HCT116 (cell line): Measurements from ENCODE around the gene AP1M1. TPM values are rescaled to one million over a fixed set of nuclear protein-coding genes. Genes with fewer than 3 reads are reported as not detected.

ENCODE experiments used
- ATAC-seq: fragments of 200-7000 bp; cut with Tn5 transposase; 2 replicates; pipeline ENCODE4 v1.9.1; 2020; ENCODE audit warnings: mild to moderate bottlenecking, moderate library complexity
- BruUV-seq: library from RNA; stranded (reverse); fragments of 400-500 nt; replicated peaks from 2 replicates; lab custom pipeline; 2021; lab: Mats Ljungman, UMichigan
- CTCF ChIA-PET: fragments of 300-600 bp; sonication (Branson Sonifier 250); formaldehyde crosslinking; loops from one replicate; lab custom pipeline; 2021; ENCODE audit warnings: antibody characterized with exemption; lab: Charles Lee
- POLR2A ChIA-PET: fragments of 300-600, 350-600 bp; sonication (Branson Sonifier 250); formaldehyde crosslinking; loops from one replicate; lab custom pipeline; 2021; ENCODE audit warnings: antibody characterized with exemption; lab: Charles Lee
- RAD21 ChIA-PET, 2 experiments: fragments of 300-600 bp; sonication (Branson Sonifier 250); formaldehyde crosslinking; loops; one replicate each; lab custom pipeline; 2023; ENCODE audit warnings: low total read pairs in 2 of 2; ENCODE audit not compliant: uncharacterized antibody in 2 of 2, unreplicated experiment in 2 of 2, low non-redundant PET in 1 of 2; lab: Charles Lee
- DNase-seq: peaks from one replicate; pipeline ENCODE4 v3.0.0-alpha.2; 2010; ENCODE audit warnings: low read depth, low spot score
- H2AFZ ChIP-seq: fragments of 200-600 bp; shearing (Covaris generic), sonication (generic); 2 replicates; pipeline ENCODE4 v1.6.1; 2017; ENCODE audit warnings: low read depth, mixed run types, mixed read lengths, antibody characterized with exemption, low read length; ENCODE audit not compliant: poor library complexity, severe bottlenecking
- H3K27ac ChIP-seq: 2 replicates; pipeline ENCODE4 v1.5.1; 2012; ENCODE audit warnings: low read depth, low read length
- H3K27me3 ChIP-seq: fragments of 200-600 bp; sonication (generic); 2 replicates; pipeline ENCODE4 v1.6.1; 2016; ENCODE audit warnings: mixed run types, low read length, mixed read lengths; ENCODE audit not compliant: insufficient read depth
- H3K36me3 ChIP-seq, 2 experiments: fragments of 200-500 bp in 1 of 2; fragments of 200-600 bp in 1 of 2; sonication (Bioruptor generic) in 1 of 2; sonication (generic) in 1 of 2; 2 replicates each; pipeline versions ENCODE4 v1.5.1 to v1.6.1; 2014 to 2016; ENCODE audit warnings: low read length in 2 of 2, inconsistent platforms in 1 of 2, mixed read lengths in 1 of 2, mixed run types in 1 of 2; ENCODE audit not compliant: insufficient read depth in 2 of 2, control insufficient read depth in 1 of 2
- H3K4me1 ChIP-seq, 2 experiments: fragments of 200-600 bp in 1 of 2; sonication (generic) in 1 of 2; 2 replicates each; pipeline versions ENCODE4 v1.5.1 to v1.6.1; 2012 to 2017; ENCODE audit warnings: low read length in 2 of 2, inconsistent platforms in 1 of 2, mild to moderate bottlenecking in 1 of 2, mixed read lengths in 1 of 2, mixed run types in 1 of 2, moderate library complexity in 1 of 2; ENCODE audit not compliant: insufficient read depth in 2 of 2, control insufficient read depth in 1 of 2
- H3K4me2 ChIP-seq: fragments of 200-600 bp; sonication (generic); 2 replicates; pipeline ENCODE4 v1.6.1; 2017; ENCODE audit warnings: mixed run types, low read length, mixed read lengths
- H3K4me3 ChIP-seq, 2 experiments: fragments of 200-600 bp in 1 of 2; sonication (generic) in 1 of 2; replicated peaks in 1 of 2; 2 replicates each; pipeline ENCODE4 v1.5.1; 2011 to 2016; ENCODE audit warnings: low read length in 2 of 2, control low read depth in 1 of 2, low read depth in 1 of 2, mild to moderate bottlenecking in 1 of 2, mixed read lengths in 1 of 2, mixed run types in 1 of 2
- H3K79me2 ChIP-seq: fragments of 200-600 bp; sonication (generic); 2 replicates; pipeline ENCODE4 v1.6.1; 2017; ENCODE audit warnings: mild to moderate bottlenecking, mixed run types, low read length, moderate library complexity, mixed read lengths; ENCODE audit not compliant: insufficient read depth
- H3K9ac ChIP-seq: fragments of 200-600 bp; sonication (generic); 2 replicates; pipeline ENCODE4 v1.6.1; 2016; ENCODE audit warnings: low read length, mixed read lengths
- H3K9me2 ChIP-seq: fragments of 200-600 bp; sonication (generic), shearing (Covaris generic); 2 replicates; pipeline ENCODE4 v1.6.1; 2017; ENCODE audit warnings: mixed run types, mild to moderate bottlenecking, moderate library complexity; ENCODE audit not compliant: insufficient read depth
- H3K9me3 ChIP-seq, 2 experiments: fragments of 200-500 bp in 1 of 2; fragments of 200-600 bp in 1 of 2; sonication (Bioruptor generic) in 1 of 2; sonication (generic) in 1 of 2; 2 replicates each; pipeline ENCODE4 v1.6.1; 2014 to 2017; ENCODE audit warnings: low read length in 2 of 2, mixed read lengths in 2 of 2, inconsistent platforms in 1 of 2, low read depth in 1 of 2, mild to moderate bottlenecking in 1 of 2, mixed run types in 1 of 2, moderate library complexity in 1 of 2; ENCODE audit not compliant: control insufficient read depth in 1 of 2, insufficient read depth in 1 of 2
- H4K20me1 ChIP-seq: fragments of 200-600 bp; sonication (generic), shearing (Covaris generic); 2 replicates; pipeline ENCODE4 v1.6.1; 2017; ENCODE audit warnings: mixed run types, mild to moderate bottlenecking, moderate library complexity; ENCODE audit not compliant: insufficient read depth
- CTCF ChIP-seq, 3 experiments: fragments of 200-600 bp in 1 of 3; sonication (generic) in 1 of 3; IDR thresholded peaks in 2 of 3; conservative IDR thresholded peaks in 1 of 3; 2 replicates each; pipeline ENCODE4 v1.5.1; 2012 to 2017; ENCODE audit warnings: low read depth in 2 of 3, low read length in 2 of 3, antibody characterized with exemption in 1 of 3, borderline replicate concordance in 1 of 3, control low read depth in 1 of 3, mild to moderate bottlenecking in 1 of 3, mixed read lengths in 1 of 3, mixed run types in 1 of 3, moderate library complexity in 1 of 3; ENCODE audit not compliant: insufficient read depth in 1 of 3
- EGR1 ChIP-seq: IDR thresholded peaks from 2 replicates; pipeline ENCODE4 v1.6.1; 2012; ENCODE audit warnings: low read depth
- ELF1 ChIP-seq: IDR thresholded peaks from 2 replicates; pipeline ENCODE4 v1.6.1; 2012; ENCODE audit warnings: low read depth, borderline replicate concordance
- EZH2 ChIP-seq: fragments of 200-600 bp; sonication (generic); IDR thresholded peaks from 2 replicates; pipeline ENCODE4 v1.6.1; 2017; ENCODE audit warnings: antibody characterized with exemption, mixed run types
- EZH2phosphoT487 ChIP-seq: fragments of 200-600 bp; IDR thresholded peaks from 2 replicates; pipeline ENCODE4 v1.6.1; 2018; ENCODE audit warnings: antibody characterized with exemption, borderline replicate concordance
- FOSL1 ChIP-seq: IDR thresholded peaks from 2 replicates; pipeline ENCODE4 v1.6.1; 2012; ENCODE audit warnings: low read depth
- POLR2A ChIP-seq: IDR thresholded peaks from 2 replicates; pipeline ENCODE4 v1.7.0; 2011; ENCODE audit warnings: borderline replicate concordance; ENCODE audit not compliant: insufficient read depth, insufficient read length; ENCODE audit errors: extremely low read depth
- RAD21 ChIP-seq: IDR thresholded peaks from 2 replicates; pipeline ENCODE4 v1.6.1; 2012; ENCODE audit warnings: low read depth, mild to moderate bottlenecking
- SP1 ChIP-seq: IDR thresholded peaks from 2 replicates; pipeline ENCODE4 v1.6.1; 2012; ENCODE audit warnings: low read depth
- YY1 ChIP-seq: IDR thresholded peaks from 2 replicates; pipeline ENCODE4 v1.6.1; 2011; ENCODE audit warnings: low read length, low read depth, moderate library complexity, mild to moderate bottlenecking; ENCODE audit not compliant: insufficient replicate concordance; ENCODE audit errors: extremely low read depth
- ZBTB33 ChIP-seq: IDR thresholded peaks from 2 replicates; pipeline ENCODE4 v1.6.1; 2011; ENCODE audit warnings: mild to moderate bottlenecking, low read length, moderate library complexity; ENCODE audit not compliant: insufficient replicate concordance; ENCODE audit errors: extremely low read depth
- ZNF274 ChIP-seq: fragments of 200-500 bp; sonication (Bioruptor generic); IDR thresholded peaks from 2 replicates; pipeline ENCODE4 v1.6.1; 2014; ENCODE audit warnings: mild to moderate bottlenecking, low read depth, low read length, inconsistent platforms
- intact Hi-C: fragments of 100-400 bp; cut with micrococcal nuclease; formaldehyde crosslinking; loops from 2 replicates; pipeline ENCODE4 v1.10.0; 2022
- total RNA-seq: library from RNA; stranded (reverse); gene quantifications from one replicate; pipeline ENCODE4 v1.2.1, GENCODE V29; 2021; ENCODE audit not compliant: unreplicated experiment
- TF ChIP-seq, protein P1 (sequence below): IDR thresholded peaks from 2 replicates; pipeline ENCODE4 v1.6.1; 2012

The AP1M1 gene
- total RNA-seq, 1 experiment from 2014 or later: 50.0 TPM

- Histone ChIP-seq H2AFZ (no peak overlapping the region), H3K4me2 (no peak overlapping the region), H4K20me1 (no peaks in the 10 kb centered on the region), H3K9me2 (no peaks in the 10 kb centered on the region), H3K36me3 (no peaks in the 10 kb centered on the region), H3K4me3 (no peak overlapping the region), H3K79me2 (no peaks in the 10 kb centered on the region), H3K4me1 (peaks cover 0 to 7% of the 10 kb centered on the region in 2 experiments; a peak in 2 of 4 replicates), H3K27ac (no peak overlapping the region), H3K9ac (no peak overlapping the region), H3K27me3 (no peaks in the 10 kb centered on the region), H3K9me3 (no peaks in the 10 kb centered on the region)
- CTCF ChIA-PET: no interaction called here
- BruUV-seq: no TSS peak
- no peak for TF ChIP-seq EZH2
- no peak for DNase-seq
- RAD21 ChIA-PET: no interaction called here
- POLR2A ChIA-PET: no interaction called here
- intact Hi-C loops: no loop called here
- ATAC-seq: no peak
Observed at GRCh38 chr19:16244091-16244490, 46.4 kb downstream of the AP1M1 start.

DNA sequence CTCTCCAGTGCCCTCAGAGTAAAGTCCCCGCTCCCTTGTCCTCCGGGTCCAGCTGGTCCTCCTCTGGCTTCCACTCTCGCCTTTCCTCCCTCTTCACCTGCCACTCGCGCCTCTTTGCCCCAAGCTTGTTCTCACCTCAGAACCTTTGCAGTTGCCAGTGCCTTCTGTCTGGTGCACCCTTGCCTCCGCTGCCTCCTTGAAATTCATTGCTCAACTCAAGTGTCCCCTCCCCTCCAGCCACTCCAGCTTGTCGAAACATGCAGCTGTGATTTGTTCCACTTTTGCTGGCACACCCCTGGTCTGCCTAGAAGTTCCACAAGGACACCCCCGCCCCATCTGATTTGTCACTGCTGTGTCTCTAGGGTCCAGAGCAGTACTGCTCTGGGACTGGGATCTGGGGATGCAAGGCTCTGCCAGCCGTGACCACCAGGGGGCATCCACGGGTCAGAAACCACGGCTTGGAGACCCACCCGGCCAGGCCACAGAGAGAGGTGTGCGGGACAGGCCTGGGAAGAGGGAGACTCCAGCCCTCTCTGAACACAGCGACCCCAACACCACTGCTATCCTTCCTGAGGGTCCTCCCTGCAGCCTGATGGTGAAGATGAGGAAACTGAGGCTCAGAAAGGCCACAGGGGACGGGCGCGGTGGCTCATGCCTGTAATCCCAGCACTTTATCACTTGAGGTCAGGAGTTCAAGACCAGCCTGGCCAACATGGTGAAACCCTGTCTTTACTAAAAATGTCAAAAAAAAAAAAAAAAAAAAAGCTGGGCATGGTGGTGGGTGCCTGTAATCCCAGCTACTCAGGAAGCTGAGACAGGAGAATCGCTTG lies 49.9 kb downstream of the AP1M1 start:
- BruUV-seq: no TSS peak
- Histone ChIP-seq H3K9ac (no peak overlapping the region), H3K9me2 (no peaks in the 10 kb centered on the region), H4K20me1 (no peaks in the 10 kb centered on the region), H3K79me2 (no peaks in the 10 kb centered on the region), H3K4me2 (peak overlapping the region; percentile 16; the same call in 1 of the 2 replicates), H3K9me3 (no peaks in the 10 kb centered on the region), H3K4me3 (no peak overlapping the region), H3K27me3 (no peaks in the 10 kb centered on the region), H3K27ac (no peak overlapping the region), H3K36me3 (no peaks in the 10 kb centered on the region), H2AFZ (peak overlapping the region; percentile 95), H3K4me1 (peaks cover 0 to 7% of the 10 kb centered on the region in 2 experiments; a peak in 2 of 4 replicates)
- CTCF ChIA-PET: interaction anchor here (1.5 to 5.3 kb wide), 4 partner anchors 81 to 139 kb away, joined by 3 to 44 read pairs (median 20); no protein-coding TSS in a partner anchor
- DNase-seq (peak; percentile 68), ATAC-seq (peak; percentile 100)
- intact Hi-C loops: loop anchor here (1.0 to 5.0 kb wide), 3 partner anchors 80 to 205 kb away; no protein-coding TSS in a partner anchor
- POLR2A ChIA-PET: interaction anchor here (1.2 to 1.4 kb wide), 3 partner anchors 77 to 136 kb away, joined by 3 to 9 read pairs (median 4); partner anchors contain the start of gene KLF2
- TF ChIP-seq RAD21 (peak; percentile 100), YY1 (peak; percentile 18), SP1 (no peak), FOSL1 (no peak), ZNF274 (no peak), POLR2A (no peak), CTCF (IDR thresholded peaks at IDR 0.05 in 2 of 3, conservative IDR thresholded peaks at IDR 0.05 in 1 of 3; ENCODE audit: borderline replicate concordance in 1 of 3, insufficient read depth in 1 of 3, low read depth in 2 of 3, low read length in 2 of 3) (peak; percentile 94 to 97 (median 94)), ELF1 (no peak), EZH2 (no peak), EGR1 (no peak), EZH2phosphoT487 (no peak), ZBTB33 (no peak)
- TF ChIP-seq, protein P1, sequence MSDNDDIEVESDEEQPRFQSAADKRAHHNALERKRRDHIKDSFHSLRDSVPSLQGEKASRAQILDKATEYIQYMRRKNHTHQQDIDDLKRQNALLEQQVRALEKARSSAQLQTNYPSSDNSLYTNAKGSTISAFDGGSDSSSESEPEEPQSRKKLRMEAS: no peak
- RAD21 ChIA-PET: interaction anchor here (0.7 to 1.3 kb wide), 2 partner anchors 135 kb away, joined by 3 to 4 read pairs; no protein-coding TSS in a partner anchor
